HepG2 (cell line): ENCODE measurements around the gene MLLT11. TPM values are rescaled to one million over a fixed set of nuclear protein-coding genes. Genes with fewer than 3 reads are reported as not detected.
A peak's percentile ranks its signal among the peaks of the same experiment; 100 is the strongest.

Source experiments
- ATF1 ChIP-seq: IDR thresholded peaks from 2 replicates; pipeline ENCODE4 v1.6.1; 2016; ENCODE audit warnings: mild to moderate bottlenecking, control low read depth
- CAMTA2 ChIP-seq: sonication (generic); formaldehyde crosslinking; IDR thresholded peaks from 2 replicates; pipeline ENCODE4 v1.4.0; 2020; ENCODE audit warnings: mild to moderate bottlenecking, missing genetic modification reagents, borderline replicate concordance
- CEBPZ ChIP-seq: IDR thresholded peaks from 2 replicates; pipeline ENCODE4 v1.6.1; 2012; ENCODE audit warnings: low read length, improper control_type of control experiment
- ISL2 ChIP-seq: sonication (generic); formaldehyde crosslinking; IDR thresholded peaks from 2 replicates; pipeline ENCODE4 v1.5.0; 2020; ENCODE audit warnings: missing genetic modification reagents
- KDM2A ChIP-seq: sonication (generic); formaldehyde crosslinking; IDR thresholded peaks from 2 replicates; pipeline ENCODE4 v1.4.0; 2020; ENCODE audit warnings: low read depth, missing genetic modification reagents, borderline replicate concordance
- PRDM4 ChIP-seq: sonication (generic); formaldehyde crosslinking; IDR thresholded peaks from 2 replicates; pipeline ENCODE4 v1.9.0; 2021; ENCODE audit warnings: missing genetic modification reagents, borderline replicate concordance
- TMF1 ChIP-seq: sonication (generic); formaldehyde crosslinking; IDR thresholded peaks from 2 replicates; pipeline ENCODE4 v1.8.1; 2022; ENCODE audit warnings: low read depth, missing genetic modification reagents
- ZNF563 ChIP-seq: sonication (generic); formaldehyde crosslinking; IDR thresholded peaks from 2 replicates; pipeline ENCODE4 v1.8.0; 2022; ENCODE audit warnings: mild to moderate bottlenecking, moderate library complexity, missing genetic modification reagents
- ZSCAN12 ChIP-seq: sonication (generic); formaldehyde crosslinking; IDR thresholded peaks from 2 replicates; pipeline ENCODE4 v1.9.0; 2021; ENCODE audit warnings: mild to moderate bottlenecking, missing genetic modification reagents
- polyA plus RNA-seq, 8 experiments: library from polyadenylated mRNA; depleted of rRNA in 3 of 8; stranded (reverse) in 7 of 8; unstranded in 1 of 8; fragments of >200 nt; fragmentation: Illumina TruSeq in 4 of 8; extraction: Trizol in 4 of 8; gene quantifications; 2 replicates each; pipeline versions ENCODE4 v1.2.1 to v1.2.3, GENCODE V29; 2011 to 2016; ENCODE audit warnings: low read depth in 4 of 8, missing spikeins in 1 of 8, mixed read lengths in 1 of 8; ENCODE audit not compliant: insufficient read depth in 1 of 8
- total RNA-seq, 5 experiments: library from RNA; depleted of rRNA; stranded (reverse); fragments of >200 nt; fragmentation: Illumina TruSeq; extraction: Trizol; gene quantifications; 2 replicates each; pipeline ENCODE4 v1.2.3, GENCODE V29; 2016; ENCODE audit warnings: low read depth in 1 of 5

The MLLT11 gene
- total and polyA plus RNA-seq, 2 of the 13 experiments (the other 11 are each of a cell fraction or from before 2014, with no cell fraction given): 0.21 to 0.22 TPM

- TF ChIP-seq PRDM4 (CRISPR knock-in tag) (no peak), ZSCAN12 (no peak), ATF1 (CRISPR knock-in tag) (no peak), ZNF563 (no peak; the same call in 1 of the 2 replicates), KDM2A (CRISPR knock-in tag) (0 out of 2 replicates have a peak, but pooled peaks have one; percentile 14), CEBPZ (no peak), CAMTA2 (CRISPR knock-in tag) (no peak), TMF1 (CRISPR knock-in tag) (no peak), ISL2 (CRISPR knock-in tag) (no peak)
- TF ChIP-seq, all 625 proteins: peak for 60
Observed at GRCh38 chr1:151047591-151047924, 12.6 kb upstream of the MLLT11 start, which contains the start of gene C1orf56 (continued).
